ENCODE results near the gene STRA6.

DNA sequence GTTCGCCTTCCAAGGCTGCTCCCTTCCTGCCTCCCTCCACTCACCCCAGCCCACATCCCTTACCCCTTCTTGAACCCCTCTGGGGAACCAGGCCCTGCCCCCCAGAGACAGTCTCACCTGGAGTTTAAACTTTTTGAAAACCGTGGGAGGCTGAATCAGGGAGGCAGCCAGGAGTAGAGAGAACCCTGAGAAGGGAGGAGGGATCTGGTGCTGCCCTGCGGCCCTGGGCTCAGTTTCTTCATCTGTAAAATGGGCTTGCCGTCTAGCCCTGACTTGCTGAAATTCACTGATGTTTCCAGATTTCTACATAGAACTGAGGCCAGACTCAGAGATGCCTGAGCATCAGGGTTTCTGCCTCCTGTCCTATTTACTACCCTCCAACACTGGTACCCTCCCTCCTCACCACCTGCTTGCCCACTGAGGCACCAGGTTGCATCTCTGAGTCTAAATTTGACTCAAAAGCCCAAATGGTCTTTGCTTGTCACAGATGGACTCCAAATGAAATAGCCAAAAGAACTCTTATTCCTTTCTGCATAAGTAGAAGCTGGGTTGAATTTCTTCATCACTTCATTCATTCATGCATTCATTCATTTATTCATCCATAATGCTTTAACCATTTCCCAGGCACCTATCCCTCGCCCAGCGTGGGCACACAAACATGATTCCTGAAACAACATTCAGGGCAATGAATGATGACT, 11.9 kb upstream of the STRA6 start:
- TF ChIP-seq, protein P1, sequence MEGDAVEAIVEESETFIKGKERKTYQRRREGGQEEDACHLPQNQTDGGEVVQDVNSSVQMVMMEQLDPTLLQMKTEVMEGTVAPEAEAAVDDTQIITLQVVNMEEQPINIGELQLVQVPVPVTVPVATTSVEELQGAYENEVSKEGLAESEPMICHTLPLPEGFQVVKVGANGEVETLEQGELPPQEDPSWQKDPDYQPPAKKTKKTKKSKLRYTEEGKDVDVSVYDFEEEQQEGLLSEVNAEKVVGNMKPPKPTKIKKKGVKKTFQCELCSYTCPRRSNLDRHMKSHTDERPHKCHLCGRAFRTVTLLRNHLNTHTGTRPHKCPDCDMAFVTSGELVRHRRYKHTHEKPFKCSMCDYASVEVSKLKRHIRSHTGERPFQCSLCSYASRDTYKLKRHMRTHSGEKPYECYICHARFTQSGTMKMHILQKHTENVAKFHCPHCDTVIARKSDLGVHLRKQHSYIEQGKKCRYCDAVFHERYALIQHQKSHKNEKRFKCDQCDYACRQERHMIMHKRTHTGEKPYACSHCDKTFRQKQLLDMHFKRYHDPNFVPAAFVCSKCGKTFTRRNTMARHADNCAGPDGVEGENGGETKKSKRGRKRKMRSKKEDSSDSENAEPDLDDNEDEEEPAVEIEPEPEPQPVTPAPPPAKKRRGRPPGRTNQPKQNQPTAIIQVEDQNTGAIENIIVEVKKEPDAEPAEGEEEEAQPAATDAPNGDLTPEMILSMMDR (IDR thresholded peaks at IDR 0.05; ENCODE audit: borderline replicate concordance, extremely low read depth, low read length, poor library complexity, severe bottlenecking) = no peak
- TF ChIP-seq EZH2 (IDR thresholded peaks at IDR 0.05; ENCODE audit: borderline replicate concordance, low read depth, low read length, severe bottlenecking) = no peak

All from DND-41 (cell line).